ENCODE measurements around the gene LYSMD1.
"Not testable (repeated sequence)": the region's sequence is repeated elsewhere in the genome, so short reads cannot be mapped to it uniquely, and the experiment has no call there.

LYSMD1 gene, protein sequence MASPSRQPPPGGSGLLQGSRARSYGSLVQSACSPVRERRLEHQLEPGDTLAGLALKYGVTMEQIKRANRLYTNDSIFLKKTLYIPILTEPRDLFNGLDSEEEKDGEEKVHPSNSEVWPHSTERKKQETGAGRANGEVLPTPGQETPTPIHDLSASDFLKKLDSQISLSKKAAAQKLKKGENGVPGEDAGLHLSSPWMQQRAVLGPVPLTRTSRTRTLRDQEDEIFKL

DNA sequence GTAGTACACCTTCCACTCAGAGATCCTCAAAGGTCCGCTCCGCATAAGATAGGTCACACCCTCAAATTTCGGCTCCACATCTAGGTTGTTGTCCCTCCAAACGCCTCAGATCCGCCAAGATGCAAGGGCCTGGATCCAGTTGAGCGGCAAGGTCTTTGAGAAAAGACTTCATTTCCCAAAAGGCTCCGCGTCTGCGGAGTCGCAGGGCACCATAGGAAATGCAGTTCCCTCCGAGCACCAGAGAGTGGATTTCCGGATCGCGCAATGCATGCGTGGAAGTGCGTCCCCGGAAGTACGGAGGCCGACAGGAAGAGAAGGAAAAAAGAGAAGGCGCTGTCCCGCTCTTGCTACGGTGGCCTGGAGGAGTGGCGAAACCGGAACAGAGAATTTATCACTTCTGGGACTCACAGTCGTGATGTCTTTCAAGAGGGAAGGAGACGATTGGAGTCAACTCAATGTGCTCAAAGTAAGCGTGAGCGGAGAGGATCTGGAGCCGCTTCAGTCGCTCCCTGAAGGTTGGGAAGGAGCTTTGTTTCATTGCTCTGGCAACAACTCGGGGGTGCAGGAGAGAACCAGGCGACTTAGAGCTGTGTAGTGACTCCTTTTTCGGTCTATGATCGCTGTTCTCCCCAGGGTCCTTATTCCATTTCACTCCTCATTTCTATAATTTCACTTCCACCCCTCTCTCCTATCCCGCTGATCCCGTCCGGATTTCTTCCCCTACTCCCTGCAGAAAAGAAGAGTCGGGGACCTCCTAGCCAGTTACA is at the start of gene LYSMD1, which contains the start of gene SCNM1:
Gene LYSMD1, minus strand, starts transcription at position 165 of the 767 bp plus-strand sequence. CDS start 644 bp downstream, outside the sequence.
Gene SCNM1, plus strand, starts transcription at position 407 of the 767 bp plus-strand sequence. Its CDS starts 9 bp downstream, at position 416.
- no peaks in the 10 kb centered on the region for H3K27me3 ChIP-seq (ENCODE audit: control insufficient read depth, insufficient read depth, low read length)
- H3K4me3 ChIP-seq (ENCODE audit: low read length): peak within 1 kb of the TSS; percentile 73
- H3K9ac ChIP-seq (ENCODE audit: low read length): peak within 1 kb of the TSS; percentile 81
- H3K9me3 ChIP-seq (ENCODE audit: control insufficient read depth, low read length): no peaks in the 10 kb centered on the region
- H3K36me3 ChIP-seq (ENCODE audit: control insufficient read depth, insufficient read depth, low read length): peaks cover 5% of the 10 kb centered on the region
- peaks cover 11% of the 10 kb centered on the region for H3K4me1 ChIP-seq (ENCODE audit: control insufficient read depth, insufficient read depth, low read length)

DNA sequence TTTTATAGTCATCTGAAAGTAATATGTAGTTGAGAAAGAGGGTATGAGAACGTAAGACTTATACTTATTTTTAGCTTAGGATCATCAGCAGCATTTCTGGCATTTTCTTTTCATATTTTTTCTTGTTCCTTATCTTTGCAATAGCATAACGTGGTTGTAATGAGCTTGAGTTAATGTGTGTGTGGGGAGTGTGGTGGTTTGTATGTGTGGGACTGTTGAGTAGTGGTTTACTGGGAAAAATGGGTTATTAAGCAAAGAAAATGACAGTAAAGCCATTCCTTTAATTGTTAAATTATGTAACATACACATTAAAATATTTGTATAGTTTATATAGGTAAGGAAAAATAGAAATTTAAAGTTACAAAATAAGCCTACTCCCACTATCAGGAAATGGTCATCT is 47.9 kb upstream of the LYSMD1 start:
- Histone ChIP-seq H3K9me3 (ENCODE audit: control insufficient read depth, low read length) (no peaks in the 10 kb centered on the region), H3K27me3 (ENCODE audit: control insufficient read depth, insufficient read depth, low read length) (no peaks in the 10 kb centered on the region), H3K4me3 (ENCODE audit: low read length) (no peak overlapping the region), H3K36me3 (ENCODE audit: control insufficient read depth, insufficient read depth, low read length) (no peaks in the 10 kb centered on the region), H3K4me1 (ENCODE audit: control insufficient read depth, insufficient read depth, low read length) (no peaks in the 10 kb centered on the region), H3K9ac (ENCODE audit: low read length) (no peak overlapping the region)

DNA sequence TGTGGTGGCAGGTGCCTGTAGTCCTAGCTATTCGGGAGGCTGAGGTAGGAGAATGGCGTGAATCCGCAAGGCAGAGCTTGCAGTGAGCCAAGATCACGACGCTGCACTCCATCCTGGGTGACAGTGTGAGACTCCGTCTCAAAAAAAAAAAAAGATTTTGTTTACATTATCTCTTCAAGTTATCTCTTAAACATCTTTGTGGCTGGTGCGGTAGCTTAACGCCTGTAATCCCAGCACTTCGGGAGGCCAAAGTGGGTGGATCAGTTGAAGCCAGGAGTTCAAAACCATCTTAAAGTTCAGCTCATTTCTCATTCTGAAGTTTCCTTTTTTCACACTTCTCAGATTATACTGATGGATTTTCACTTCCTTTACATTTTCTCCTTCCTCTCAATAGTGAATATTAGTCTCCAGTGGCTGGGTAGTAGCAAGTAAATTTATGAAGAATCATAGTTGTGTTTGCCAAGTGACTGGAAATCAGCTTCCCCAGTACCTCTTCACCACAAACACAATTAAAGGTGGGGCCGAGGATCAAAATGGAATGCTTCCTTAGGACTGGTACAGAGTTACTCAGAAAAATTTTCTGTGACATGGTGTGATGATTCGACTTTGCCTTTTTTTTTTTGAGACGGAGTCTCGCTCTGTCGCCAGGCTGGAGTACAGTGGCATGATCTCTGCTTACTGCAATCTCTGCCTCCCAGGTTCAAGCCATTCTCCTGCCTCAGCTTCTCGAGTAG is 46.4 kb upstream of the LYSMD1 start:
- no peaks in the 10 kb centered on the region for H3K4me1 ChIP-seq (ENCODE audit: control insufficient read depth, insufficient read depth, low read length)
- no peaks in the 10 kb centered on the region for H3K36me3 ChIP-seq (ENCODE audit: control insufficient read depth, insufficient read depth, low read length)
- H3K9ac ChIP-seq (ENCODE audit: low read length): no peak overlapping the region
- H3K9me3 ChIP-seq (ENCODE audit: control insufficient read depth, low read length): no peaks in the 10 kb centered on the region
- no peaks in the 10 kb centered on the region for H3K27me3 ChIP-seq (ENCODE audit: control insufficient read depth, insufficient read depth, low read length)
- H3K4me3 ChIP-seq (ENCODE audit: low read length): no peak overlapping the region

DNA sequence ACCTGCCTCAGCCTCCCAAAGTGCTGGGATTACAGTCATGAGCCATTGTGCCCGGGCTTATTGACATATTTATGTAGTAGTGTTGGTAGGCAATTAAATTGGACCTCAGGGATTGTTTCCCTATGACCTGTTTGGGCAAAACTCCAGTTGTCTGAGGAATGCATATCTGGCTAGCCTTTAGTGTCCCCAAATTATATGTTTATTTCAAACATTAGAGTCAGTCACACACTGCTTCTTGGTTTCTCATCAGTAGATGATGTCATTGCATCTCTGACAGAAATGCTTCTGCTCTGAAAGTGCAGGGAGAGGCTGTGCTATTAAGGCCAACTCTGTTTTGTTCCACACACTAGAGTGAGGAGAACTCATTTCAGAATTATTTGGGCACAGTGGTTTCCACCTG is 45.1 kb upstream of the LYSMD1 start:
- H3K36me3 ChIP-seq (ENCODE audit: control insufficient read depth, insufficient read depth, low read length): no peaks in the 10 kb centered on the region
- H3K4me1 ChIP-seq (ENCODE audit: control insufficient read depth, insufficient read depth, low read length): no peaks in the 10 kb centered on the region
- no peaks in the 10 kb centered on the region for H3K27me3 ChIP-seq (ENCODE audit: control insufficient read depth, insufficient read depth, low read length)
- no peaks in the 10 kb centered on the region for H3K9me3 ChIP-seq (ENCODE audit: control insufficient read depth, low read length)
- no peak overlapping the region for H3K9ac ChIP-seq (ENCODE audit: low read length)
- no peak overlapping the region for H3K4me3 ChIP-seq (ENCODE audit: low read length)

DNA sequence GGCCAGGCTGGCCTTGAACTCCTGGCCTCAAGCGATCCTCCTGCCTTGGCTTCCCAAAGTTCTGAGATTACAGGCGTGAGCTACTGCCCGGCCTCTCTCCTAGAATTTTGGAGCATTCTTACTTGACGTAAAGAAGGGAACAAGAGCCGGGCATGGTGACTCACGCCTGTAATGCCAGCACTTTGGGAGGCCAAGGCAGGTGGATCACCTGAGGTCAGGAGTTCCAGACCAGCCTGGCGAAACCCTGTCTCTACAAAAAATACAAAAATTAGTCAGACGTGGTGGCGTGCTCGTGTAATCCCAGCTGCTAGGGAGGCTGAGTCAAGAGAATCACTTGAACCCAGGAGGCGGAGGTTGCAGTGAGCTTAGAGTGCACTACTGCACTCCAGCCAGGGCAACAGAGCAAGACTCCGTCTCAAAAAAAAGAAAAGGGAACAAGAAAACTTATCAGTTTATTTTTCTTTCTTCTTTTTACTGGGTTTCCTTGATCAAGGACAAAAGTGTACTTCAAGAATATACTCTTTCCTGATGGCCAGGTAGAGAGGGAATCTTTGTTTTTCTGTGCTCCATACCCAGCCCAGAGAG is 39.8 kb upstream of the LYSMD1 start:
- H3K9ac ChIP-seq (ENCODE audit: low read length); H3K4me1 ChIP-seq (ENCODE audit: control insufficient read depth, insufficient read depth, low read length); H3K27me3 ChIP-seq (ENCODE audit: control insufficient read depth, insufficient read depth, low read length); H3K9me3 ChIP-seq (ENCODE audit: control insufficient read depth, low read length); H3K36me3 ChIP-seq (ENCODE audit: control insufficient read depth, insufficient read depth, low read length); H3K4me3 ChIP-seq (ENCODE audit: low read length): not testable (repeated sequence)

DNA sequence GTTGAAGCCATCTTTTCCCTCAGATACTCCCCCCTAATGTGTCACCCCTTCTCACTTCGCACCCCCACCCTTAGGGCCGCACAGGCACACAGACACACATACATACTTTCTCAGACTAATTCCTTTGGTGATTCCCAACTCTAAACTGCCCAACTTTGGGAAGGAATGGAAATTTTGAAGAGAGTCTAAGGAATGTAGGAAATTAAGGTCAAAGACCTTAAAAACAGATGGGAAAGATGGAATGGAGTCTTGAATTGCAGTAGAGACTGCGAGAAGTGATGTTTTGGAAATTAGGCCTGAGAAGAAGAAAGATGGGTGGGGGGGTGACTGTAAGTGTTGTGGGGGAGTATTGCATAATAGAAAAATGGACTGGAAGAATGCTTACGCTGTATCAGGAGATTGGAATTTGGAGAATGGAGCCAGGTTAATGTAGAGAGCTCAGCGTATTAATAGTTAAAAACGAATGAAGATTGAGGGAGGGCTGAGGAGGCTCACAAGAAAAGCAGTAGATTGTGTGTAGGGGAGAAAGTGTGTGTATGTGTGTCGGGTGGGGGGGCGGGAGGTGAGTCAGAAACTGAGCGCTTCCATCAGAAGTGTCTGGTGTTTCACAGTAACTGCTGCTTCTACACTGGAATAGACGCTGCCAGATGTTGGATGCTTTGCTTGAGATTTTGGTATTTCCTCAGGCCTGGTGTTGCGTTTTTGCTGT is 34.3 kb upstream of the LYSMD1 start:
- H3K27me3 ChIP-seq (ENCODE audit: control insufficient read depth, insufficient read depth, low read length): no peaks in the 10 kb centered on the region
- H3K4me3 ChIP-seq (ENCODE audit: low read length): peak overlapping the region; percentile 100
- H3K9me3 ChIP-seq (ENCODE audit: control insufficient read depth, low read length): no peaks in the 10 kb centered on the region
- peaks cover 17% of the 10 kb centered on the region for H3K4me1 ChIP-seq (ENCODE audit: control insufficient read depth, insufficient read depth, low read length)
- H3K9ac ChIP-seq (ENCODE audit: low read length): peak overlapping the region; percentile 98
- no peaks in the 10 kb centered on the region for H3K36me3 ChIP-seq (ENCODE audit: control insufficient read depth, insufficient read depth, low read length)

DNA sequence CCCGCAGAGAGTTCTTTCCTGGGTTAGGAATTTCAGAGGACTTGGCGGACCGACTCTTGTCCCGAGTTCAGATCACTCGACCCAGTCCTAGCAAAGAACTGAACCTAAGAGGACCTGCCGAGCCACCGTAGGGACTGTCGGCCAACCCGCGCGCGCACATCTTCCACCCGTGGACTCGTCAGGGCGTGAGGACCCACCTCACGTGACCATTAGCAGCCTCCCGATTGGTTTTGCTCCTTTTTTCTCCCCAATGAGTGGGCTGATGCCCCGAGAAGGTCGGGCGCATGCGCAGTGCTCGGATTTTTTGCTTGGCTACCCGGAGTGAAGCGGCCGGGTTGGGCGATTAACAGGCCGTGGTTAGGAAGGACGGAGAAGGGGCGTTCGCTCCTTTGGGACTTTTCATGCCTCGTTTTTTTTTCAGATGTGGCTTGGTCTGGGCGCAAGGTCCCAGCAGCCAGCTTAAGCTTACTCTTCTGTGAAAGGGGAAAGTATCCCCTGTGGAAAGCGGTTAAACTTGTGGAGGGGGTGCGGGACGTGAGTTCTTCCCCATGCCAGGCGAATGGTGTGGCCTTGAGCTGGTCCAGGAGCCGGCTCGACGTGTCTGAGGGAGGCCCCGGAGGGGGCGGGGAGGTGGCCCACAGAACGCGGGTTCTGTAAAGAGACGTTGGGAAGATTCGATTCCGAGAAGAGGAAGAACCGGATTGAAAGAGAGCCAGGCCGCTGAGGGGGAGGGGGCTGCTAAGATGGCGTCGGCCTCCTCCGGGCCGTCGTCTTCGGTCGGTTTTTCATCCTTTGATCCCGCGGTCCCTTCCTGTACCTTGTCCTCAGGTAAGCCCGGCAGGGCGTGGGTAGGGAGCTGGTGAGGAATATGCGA is 32.8 kb upstream of the LYSMD1 start, which contains the start of gene PIP5K1A:
Gene PIP5K1A, plus strand, starts transcription at position 299 of the 874 bp plus-strand sequence. Its CDS starts 445 bp downstream, at position 744.
- Histone ChIP-seq H3K4me1 (ENCODE audit: control insufficient read depth, insufficient read depth, low read length) (peaks cover 17% of the 10 kb centered on the region), H3K27me3 (ENCODE audit: control insufficient read depth, insufficient read depth, low read length) (no peaks in the 10 kb centered on the region), H3K36me3 (ENCODE audit: control insufficient read depth, insufficient read depth, low read length) (no peaks in the 10 kb centered on the region), H3K9me3 (ENCODE audit: control insufficient read depth, low read length) (no peaks in the 10 kb centered on the region), H3K4me3 (ENCODE audit: low read length) (peak within 1 kb of the TSS; percentile 100), H3K9ac (ENCODE audit: low read length) (peak within 1 kb of the TSS; percentile 98)

DNA sequence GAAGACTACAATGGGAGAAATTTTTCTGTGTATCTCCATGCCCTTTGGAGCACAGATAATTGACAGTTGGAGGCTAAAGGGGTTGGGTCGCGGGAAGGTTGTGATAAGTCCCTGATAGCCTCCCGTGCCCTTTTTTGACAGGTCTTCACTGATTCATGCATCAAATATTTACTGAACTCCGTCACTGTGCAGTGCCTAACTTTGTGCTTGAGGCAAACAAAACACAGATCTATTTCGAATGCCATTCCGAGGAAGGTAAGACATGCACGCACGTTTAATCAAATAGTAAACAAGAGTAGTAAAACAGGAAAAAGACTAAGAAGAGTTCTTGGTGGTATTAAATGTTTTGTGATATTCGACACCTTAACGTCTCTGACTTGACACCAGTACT is 32.2 kb upstream of the LYSMD1 start:
- peak overlapping the region; percentile 100 for H3K4me3 ChIP-seq (ENCODE audit: low read length)
- peaks cover 17% of the 10 kb centered on the region for H3K4me1 ChIP-seq (ENCODE audit: control insufficient read depth, insufficient read depth, low read length)
- no peaks in the 10 kb centered on the region for H3K9me3 ChIP-seq (ENCODE audit: control insufficient read depth, low read length)
- no peaks in the 10 kb centered on the region for H3K36me3 ChIP-seq (ENCODE audit: control insufficient read depth, insufficient read depth, low read length)
- peak overlapping the region; percentile 98 for H3K9ac ChIP-seq (ENCODE audit: low read length)
- H3K27me3 ChIP-seq (ENCODE audit: control insufficient read depth, insufficient read depth, low read length): no peaks in the 10 kb centered on the region

DNA sequence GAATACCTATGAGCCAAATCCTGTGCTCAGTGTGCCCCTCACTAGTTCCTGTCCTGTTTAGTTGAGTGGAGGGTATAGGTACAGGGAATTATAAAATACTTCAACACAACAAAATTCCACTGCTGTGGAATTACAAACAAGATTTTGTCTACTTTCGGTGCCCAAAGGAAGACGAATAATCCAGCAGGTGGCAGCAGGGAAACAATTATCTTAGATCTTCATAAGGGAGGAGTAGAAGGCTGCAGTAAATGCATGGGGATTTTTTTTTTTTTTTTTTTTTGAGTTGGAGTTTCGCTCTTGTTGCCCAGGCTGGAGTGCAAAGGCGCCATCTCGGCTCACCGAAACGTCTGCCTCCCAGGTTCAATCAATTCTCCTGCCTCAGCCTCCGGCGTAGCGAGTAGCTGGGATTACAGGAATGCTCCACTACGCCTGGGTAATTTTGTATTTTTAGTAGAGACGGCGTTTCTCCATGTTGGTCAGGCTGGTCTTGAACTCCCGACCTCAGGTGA is 30.6 kb upstream of the LYSMD1 start:
- peak overlapping the region; percentile 61 for H3K9ac ChIP-seq (ENCODE audit: low read length)
- H3K36me3 ChIP-seq (ENCODE audit: control insufficient read depth, insufficient read depth, low read length): no peaks in the 10 kb centered on the region

DNA sequence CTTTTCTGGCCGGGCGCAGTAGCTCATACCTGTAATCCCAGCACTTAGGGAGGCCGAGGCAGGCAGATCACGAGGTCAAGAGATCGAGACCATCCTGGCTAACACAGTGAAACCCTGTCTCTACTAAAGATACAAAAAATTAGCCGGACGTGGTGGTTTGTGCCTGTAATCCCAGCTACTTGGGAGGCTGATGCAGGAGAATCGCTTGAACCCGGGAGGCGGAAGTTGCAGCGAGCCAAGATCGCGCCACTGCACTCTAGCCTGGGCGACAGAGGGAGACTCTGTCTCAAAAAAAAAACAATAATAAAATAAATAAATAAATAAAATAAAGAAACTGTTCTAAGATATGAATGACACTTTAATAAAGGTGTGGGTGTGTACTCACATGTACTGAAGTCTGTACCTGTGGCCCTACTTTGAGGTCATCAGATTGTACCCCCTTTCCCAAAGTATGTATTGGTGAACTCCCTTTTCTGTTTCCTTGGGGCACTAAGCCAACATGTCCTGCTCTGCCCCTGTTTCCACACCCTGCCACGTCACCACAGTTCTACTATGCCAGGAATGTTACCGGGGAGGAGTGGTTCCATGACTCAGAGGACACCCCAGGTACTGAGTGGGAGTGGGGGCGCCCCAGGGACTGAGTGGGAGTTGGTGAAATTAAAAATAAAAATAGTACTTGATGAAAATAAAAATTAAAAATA is 29.3 kb upstream of the LYSMD1 start:
- H3K9ac ChIP-seq (ENCODE audit: low read length): peak overlapping the region; percentile 61
- H3K4me3 ChIP-seq (ENCODE audit: low read length): not testable (repeated sequence)

More for the DNA sequence above, 30.6 kb upstream of the LYSMD1 start:
- H3K4me3 ChIP-seq (ENCODE audit: low read length): no peak overlapping the region
- H3K4me1 ChIP-seq (ENCODE audit: control insufficient read depth, insufficient read depth, low read length): peaks cover 17% of the 10 kb centered on the region
- H3K9me3 ChIP-seq (ENCODE audit: control insufficient read depth, low read length): no peaks in the 10 kb centered on the region
- H3K27me3 ChIP-seq (ENCODE audit: control insufficient read depth, insufficient read depth, low read length): no peaks in the 10 kb centered on the region

More for the DNA sequence above, 29.3 kb upstream of the LYSMD1 start:
- not testable (repeated sequence) for H3K27me3 ChIP-seq (ENCODE audit: control insufficient read depth, insufficient read depth, low read length); H3K36me3 ChIP-seq (ENCODE audit: control insufficient read depth, insufficient read depth, low read length); H3K9me3 ChIP-seq (ENCODE audit: control insufficient read depth, low read length)
- peaks cover 16% of the 10 kb centered on the region for H3K4me1 ChIP-seq (ENCODE audit: control insufficient read depth, insufficient read depth, low read length)

All from mucosa of stomach (tissue), 1 donor.